Vagina (tissue), 2 donors: ENCODE measurements around the gene WDFY2. TPM values are rescaled to one million over a fixed set of nuclear protein-coding genes. Genes with fewer than 3 reads are reported as not detected.

ENCODE experiments used
- DNase-seq, 2 donors: peaks; one replicate each; pipeline ENCODE4 v3.0.0-alpha.2; 2017; ENCODE audit errors: extremely low spot score in 2 of 2
- H3K27ac ChIP-seq: fragments of 200-600 bp; sonication (generic); one replicate; pipeline ENCODE4 v1.5.1; 2019
- H3K27me3 ChIP-seq: fragments of 200-600 bp; sonication (generic); one replicate; pipeline ENCODE4 v1.5.1; 2019
- H3K36me3 ChIP-seq, 2 donors: fragments of 200-600 bp; sonication (generic); one replicate each; pipeline ENCODE4 v1.5.1; 2017 to 2019
- H3K4me1 ChIP-seq: fragments of 200-600 bp; sonication (generic); one replicate; pipeline ENCODE4 v1.5.1; 2019
- H3K4me3 ChIP-seq, 2 donors: fragments of 200-600 bp; sonication (generic); 1 replicate in 1 of 2; 2 replicates in 1 of 2; pipeline ENCODE4 v1.5.1; 2016 to 2019
- H3K9me3 ChIP-seq: fragments of 200-600 bp; sonication (generic); one replicate; pipeline ENCODE4 v1.5.1; 2019
- POLR2A ChIP-seq, 2 donors: fragments of 450-650 bp; IDR thresholded peaks; one replicate each; pipeline ENCODE4 v1.6.1; 2017; ENCODE audit warnings: antibody characterized with exemption in 2 of 2, mild to moderate bottlenecking in 2 of 2, moderate library complexity in 2 of 2
- POLR2AphosphoS5 ChIP-seq, 2 donors: sonication (generic); formaldehyde crosslinking; IDR thresholded peaks; one replicate each; pipeline ENCODE4 v1.9.0; 2017; ENCODE audit warnings: antibody characterized with exemption in 2 of 2, mild to moderate bottlenecking in 2 of 2, low read depth in 1 of 2; ENCODE audit not compliant: insufficient read depth in 1 of 2
- intact Hi-C: fragments of 100-400 bp; cut with DNase I; formaldehyde crosslinking; loops from one replicate; pipeline ENCODE4 v1.15.1; 2023
- total RNA-seq: library from RNA; depleted of rRNA; stranded (reverse); fragments of >200 nt; gene quantifications from one replicate; pipeline ENCODE4 v1.2.3, GENCODE V29; 2016
- TF ChIP-seq, protein P1 (sequence below), 3 experiments: fragments of 450-650 bp in 2 of 3; fragments of 200-600 bp in 1 of 3; sonication (generic) in 1 of 3; IDR thresholded peaks; one replicate each; pipeline ENCODE4 v1.5.1; 2017 to 2019; ENCODE audit warnings: antibody characterized with exemption in 3 of 3, mild to moderate bottlenecking in 2 of 3, moderate library complexity in 2 of 3

WDFY2 gene
- total RNA-seq, 1 donor from 2014 or later = 26.3 TPM

DNA sequence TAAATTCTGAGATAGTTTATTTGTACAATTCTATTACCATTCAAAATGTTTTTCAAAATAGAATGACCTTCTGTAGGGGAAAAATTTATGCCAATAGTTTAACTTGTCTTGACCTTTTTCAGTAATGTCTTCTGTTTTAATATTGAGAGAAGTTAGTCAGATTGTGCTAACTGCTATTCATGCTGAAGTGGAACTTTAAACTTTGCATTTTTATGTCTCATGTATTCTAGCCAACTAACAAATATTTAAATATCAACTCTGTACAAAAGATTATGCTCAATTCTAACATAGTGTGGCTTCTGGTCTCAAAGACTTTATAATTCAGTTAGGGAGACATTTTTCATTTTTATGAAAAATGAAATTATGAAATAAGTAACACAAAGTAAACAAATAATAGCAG is 94.2 kb downstream of the WDFY2 start:
- Histone ChIP-seq H3K9me3 (no peaks in the 10 kb centered on the region), H3K27ac (no peak overlapping the region), H3K4me1 (peaks cover 6% of the 10 kb centered on the region), H3K36me3 (no peaks in the 10 kb centered on the region), H3K4me3 (no peak overlapping the region), H3K27me3 (no peaks in the 10 kb centered on the region)
- no peak for DNase-seq
- TF ChIP-seq, protein P1, sequence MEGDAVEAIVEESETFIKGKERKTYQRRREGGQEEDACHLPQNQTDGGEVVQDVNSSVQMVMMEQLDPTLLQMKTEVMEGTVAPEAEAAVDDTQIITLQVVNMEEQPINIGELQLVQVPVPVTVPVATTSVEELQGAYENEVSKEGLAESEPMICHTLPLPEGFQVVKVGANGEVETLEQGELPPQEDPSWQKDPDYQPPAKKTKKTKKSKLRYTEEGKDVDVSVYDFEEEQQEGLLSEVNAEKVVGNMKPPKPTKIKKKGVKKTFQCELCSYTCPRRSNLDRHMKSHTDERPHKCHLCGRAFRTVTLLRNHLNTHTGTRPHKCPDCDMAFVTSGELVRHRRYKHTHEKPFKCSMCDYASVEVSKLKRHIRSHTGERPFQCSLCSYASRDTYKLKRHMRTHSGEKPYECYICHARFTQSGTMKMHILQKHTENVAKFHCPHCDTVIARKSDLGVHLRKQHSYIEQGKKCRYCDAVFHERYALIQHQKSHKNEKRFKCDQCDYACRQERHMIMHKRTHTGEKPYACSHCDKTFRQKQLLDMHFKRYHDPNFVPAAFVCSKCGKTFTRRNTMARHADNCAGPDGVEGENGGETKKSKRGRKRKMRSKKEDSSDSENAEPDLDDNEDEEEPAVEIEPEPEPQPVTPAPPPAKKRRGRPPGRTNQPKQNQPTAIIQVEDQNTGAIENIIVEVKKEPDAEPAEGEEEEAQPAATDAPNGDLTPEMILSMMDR (IDR thresholded peaks at IDR 0.05) = no peak
- intact Hi-C loops = no loop called here

DNA sequence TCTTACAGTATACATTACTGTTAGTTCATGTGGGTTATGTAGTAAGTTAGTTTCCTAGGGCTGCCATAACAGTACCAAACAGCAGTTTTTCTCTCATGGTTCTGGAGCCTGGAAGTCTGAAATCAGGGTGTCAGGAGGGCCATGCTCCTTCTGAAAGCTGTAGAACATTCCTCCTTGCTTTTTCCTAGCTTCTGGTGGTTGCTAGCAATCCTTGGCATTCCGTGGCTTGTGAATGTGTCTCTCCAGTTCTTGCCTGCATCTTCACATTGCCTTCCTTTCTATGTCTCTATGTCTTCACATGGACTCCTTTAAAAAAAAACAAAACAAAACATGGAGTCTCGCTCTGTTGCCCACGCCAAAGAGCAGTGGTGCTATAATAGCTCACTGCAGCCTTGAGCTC is 95.4 kb downstream of the WDFY2 start:
- DNase-seq = no peak
- Histone ChIP-seq H3K4me1 (peaks cover 11% of the 10 kb centered on the region), H3K4me3 (no peak overlapping the region), H3K9me3 (no peaks in the 10 kb centered on the region), H3K27ac (no peak overlapping the region), H3K36me3 (no peaks in the 10 kb centered on the region), H3K27me3 (no peaks in the 10 kb centered on the region)
- intact Hi-C loops = no loop called here
- TF ChIP-seq POLR2A (IDR thresholded peaks at IDR 0.05) = no peak
- TF ChIP-seq, protein P1 (IDR thresholded peaks at IDR 0.05) = no peak
- no peak for TF ChIP-seq POLR2AphosphoS5 (IDR thresholded peaks at IDR 0.05; ENCODE audit: insufficient read depth in 1 of 2, low read depth in 1 of 2)

DNA sequence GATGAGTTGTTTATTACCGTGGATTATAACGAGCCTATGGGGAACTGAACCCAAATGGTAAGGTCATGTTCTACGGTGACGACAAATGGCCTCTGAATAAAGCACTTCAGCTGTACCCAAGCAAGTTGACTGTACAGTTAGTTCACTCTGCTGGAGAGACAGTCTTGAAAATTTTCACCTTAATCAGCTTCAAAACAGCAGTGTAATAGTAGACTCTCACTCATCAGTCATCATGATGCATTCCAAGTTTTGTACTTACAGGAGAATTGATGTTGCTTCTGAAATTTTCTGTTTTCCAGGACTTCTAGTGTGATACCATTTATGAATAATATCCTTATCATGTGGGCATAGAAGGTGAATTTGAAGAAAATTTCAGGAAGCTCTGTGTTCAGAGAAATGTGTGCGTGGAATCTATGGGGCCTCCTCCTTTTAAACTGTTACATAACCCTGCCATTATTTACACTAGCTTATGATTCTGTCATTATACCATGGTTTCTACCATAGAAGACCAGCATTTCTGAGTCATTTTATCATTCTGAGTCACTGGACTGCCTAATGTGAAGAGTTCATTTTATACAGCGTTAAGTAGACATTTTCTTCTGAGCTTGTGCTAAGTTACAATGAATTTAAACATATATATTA is 96.9 kb downstream of the WDFY2 start:
- no peak overlapping the region for H3K27ac ChIP-seq
- TF ChIP-seq, protein P1 (IDR thresholded peaks at IDR 0.05) = no peak
- TF ChIP-seq POLR2AphosphoS5 (IDR thresholded peaks at IDR 0.05; ENCODE audit: insufficient read depth in 1 of 2, low read depth in 1 of 2) = peak in 1 of 2 donors; percentile 59
- no peak overlapping the region for H3K4me3 ChIP-seq
- no peaks in the 10 kb centered on the region for H3K9me3 ChIP-seq
- peaks cover 11% of the 10 kb centered on the region for H3K4me1 ChIP-seq
- H3K27me3 ChIP-seq = no peaks in the 10 kb centered on the region
- DNase-seq = no peak
- no peaks in the 10 kb centered on the region for H3K36me3 ChIP-seq
- intact Hi-C loops = no loop called here

DNA sequence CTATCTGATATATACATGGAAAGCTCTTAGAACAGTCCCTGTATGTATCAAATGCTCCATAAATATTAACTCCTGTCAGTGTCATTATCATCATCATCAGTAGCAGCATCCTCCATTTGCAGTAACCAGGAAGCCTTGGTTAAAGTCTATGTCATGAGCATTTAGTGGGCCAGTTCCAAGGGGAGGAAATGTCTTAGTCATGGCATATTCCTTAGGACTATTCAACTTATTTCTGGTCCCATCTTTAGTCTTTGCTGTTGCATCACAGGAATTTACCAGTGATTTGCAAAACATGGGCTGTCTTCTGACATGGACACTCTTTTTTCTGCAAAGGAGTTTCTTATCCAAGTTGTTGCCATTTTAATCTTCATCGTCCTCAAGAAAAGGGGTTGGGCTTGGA is 98.4 kb downstream of the WDFY2 start:
- Histone ChIP-seq H3K9me3 (no peaks in the 10 kb centered on the region), H3K27ac (no peak overlapping the region), H3K27me3 (no peaks in the 10 kb centered on the region), H3K36me3 (no peaks in the 10 kb centered on the region), H3K4me3 (no peak overlapping the region), H3K4me1 (peaks cover 11% of the 10 kb centered on the region)
- TF ChIP-seq, protein P1 (IDR thresholded peaks at IDR 0.05) = no peak
- TF ChIP-seq POLR2A (IDR thresholded peaks at IDR 0.05) = no peak
- TF ChIP-seq POLR2AphosphoS5 (IDR thresholded peaks at IDR 0.05; ENCODE audit: insufficient read depth in 1 of 2, low read depth in 1 of 2) = no peak
- DNase-seq = no peak
- intact Hi-C loops = no loop called here

DNA sequence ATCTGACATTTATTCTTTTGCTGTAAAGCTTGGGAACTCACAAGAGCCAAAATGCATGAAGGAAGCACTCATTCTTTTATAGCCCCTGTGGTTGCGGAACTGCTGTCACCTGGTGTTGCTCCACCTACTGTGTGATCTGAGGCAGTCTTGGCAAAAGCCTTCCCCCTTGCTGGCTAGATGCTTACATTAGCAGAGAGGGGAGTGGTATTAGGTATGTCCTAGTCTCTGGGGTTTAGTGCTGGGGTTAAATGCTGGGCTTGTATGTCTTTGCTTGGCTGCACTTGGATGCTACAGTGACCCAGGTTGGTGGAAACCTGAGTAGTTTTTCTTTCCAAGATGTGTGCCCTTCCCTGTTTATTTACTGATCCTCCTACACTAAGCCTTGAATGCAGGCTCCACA is 99.3 kb downstream of the WDFY2 start:
- Histone ChIP-seq H3K9me3 (no peaks in the 10 kb centered on the region), H3K27ac (no peak overlapping the region), H3K4me3 (no peak overlapping the region), H3K36me3 (no peaks in the 10 kb centered on the region), H3K4me1 (peaks cover 11% of the 10 kb centered on the region), H3K27me3 (no peaks in the 10 kb centered on the region)
- DNase-seq = no peak
- TF ChIP-seq, protein P1 (IDR thresholded peaks at IDR 0.05) = no peak
- TF ChIP-seq POLR2AphosphoS5 (IDR thresholded peaks at IDR 0.05; ENCODE audit: insufficient read depth in 1 of 2, low read depth in 1 of 2) (no peak), POLR2A (IDR thresholded peaks at IDR 0.05) (no peak)
- intact Hi-C loops = no loop called here
